K562 (cell line): ENCODE results near the gene TMEM128. TPM values are rescaled to one million over a fixed set of nuclear protein-coding genes. Genes with fewer than 3 reads are reported as not detected.
A peak's percentile ranks its signal among the peaks of the same experiment; 100 is the strongest.

ENCODE experiments used
- ATAC-seq: fragments of 200-7000 bp; cut with Tn5 transposase; 3 replicates; pipeline ENCODE4 v1.9.1; 2020; ENCODE audit warnings: moderate library complexity
- BruUV-seq: library from RNA; stranded (reverse); fragments of 400-500 nt; replicated peaks from 2 replicates; lab custom pipeline; 2021; lab: Mats Ljungman, UMichigan
- CTCF ChIA-PET: fragments of 300-600 bp; formaldehyde crosslinking; extraction: SDS; loops from one replicate; lab custom pipeline; 2021; ENCODE audit warnings: low intra/inter-chr PET ratio; lab: Yijun Ruan, JAX
- POLR2A ChIA-PET: fragments of 300-600, 350-650 bp; sonication (Branson Sonifier 250); formaldehyde crosslinking; extraction: SDS; loops from one replicate; lab custom pipeline; 2021; ENCODE audit warnings: antibody characterized with exemption, inconsistent platforms; lab: Yijun Ruan, JAX
- DNase-seq, 4 experiments: peaks; one replicate each; pipeline versions ENCODE4 v3.0.0 to v3.0.0-alpha.2; 2011 to 2018; ENCODE audit warnings: low spot score in 3 of 4, mixed read lengths in 3 of 4; ENCODE audit errors: extremely low read depth in 1 of 4
- FAIRE-seq: peaks from 2 replicates; lab custom pipeline; 2011; peaks lifted over from hg19 to GRCh38; lab: Jason Lieb, UNC
- H2AFZ ChIP-seq: 2 replicates; pipeline ENCODE4 v1.6.0; 2011; ENCODE audit warnings: low read depth, low read length, control low read depth, inconsistent platforms
- H3K27ac ChIP-seq: fragments of 200-600 bp; 3 replicates; pipeline ENCODE4 v1.8.0; 2011; ENCODE audit warnings: low read depth, mild to moderate bottlenecking, control low read depth, inconsistent platforms, low read length, moderate library complexity, mixed read lengths; ENCODE audit errors: extremely low read depth
- H3K27me3 ChIP-seq, 2 experiments: fragments of 300-600 bp in 1 of 2; 2 replicates in 1 of 2; 3 replicates in 1 of 2; pipeline versions ENCODE4 v1.6.0 to v1.8.0; 2011; ENCODE audit warnings: inconsistent platforms in 2 of 2, low read length in 2 of 2, mild to moderate bottlenecking in 1 of 2, mixed read lengths in 1 of 2, moderate library complexity in 1 of 2; ENCODE audit not compliant: control insufficient read depth in 2 of 2, insufficient read depth in 2 of 2
- H3K36me3 ChIP-seq: fragments of 300-600 bp; 3 replicates; pipeline ENCODE4 v1.8.0; 2011; ENCODE audit warnings: mild to moderate bottlenecking, low read length, inconsistent platforms; ENCODE audit not compliant: control insufficient read depth, insufficient read depth
- H3K4me1 ChIP-seq, 2 experiments: fragments of 200-600 bp in 1 of 2; replicated peaks in 1 of 2; 2 replicates in 1 of 2; 3 replicates in 1 of 2; pipeline versions ENCODE4 v1.5.1 to v1.8.0; 2011; ENCODE audit warnings: inconsistent platforms in 2 of 2, low read length in 2 of 2, mild to moderate bottlenecking in 1 of 2, mixed read lengths in 1 of 2, moderate library complexity in 1 of 2; ENCODE audit not compliant: control insufficient read depth in 2 of 2, insufficient read depth in 2 of 2
- H3K4me2 ChIP-seq: 2 replicates; pipeline ENCODE4 v1.6.1; 2011; ENCODE audit warnings: low read length, control low read depth, inconsistent platforms, mixed read lengths; ENCODE audit not compliant: insufficient read depth
- H3K4me3 ChIP-seq: fragments of 200-600 bp; sonication (generic), shearing (Covaris generic); 2 replicates; pipeline ENCODE4 v1.5.1; 2016; ENCODE audit warnings: control low read depth, inconsistent platforms
- H3K79me2 ChIP-seq: fragments of 200-600 bp; 3 replicates; pipeline ENCODE4 v1.8.0; 2011; ENCODE audit warnings: low read length, inconsistent platforms; ENCODE audit not compliant: control insufficient read depth, insufficient read depth
- H3K9ac ChIP-seq, 2 experiments: 2 replicates each; pipeline versions ENCODE4 v1.6.0 to v1.6.1; 2011; ENCODE audit warnings: low read depth in 2 of 2, low read length in 2 of 2, control low read depth in 1 of 2, inconsistent platforms in 1 of 2, mild to moderate bottlenecking in 1 of 2, mixed read lengths in 1 of 2; ENCODE audit not compliant: insufficient read depth in 1 of 2
- H3K9me1 ChIP-seq: one replicate; pipeline ENCODE4 v1.6.0; 2011; ENCODE audit warnings: inconsistent platforms, mild to moderate bottlenecking, low read length, moderate library complexity; ENCODE audit not compliant: control insufficient read depth, insufficient read depth
- H3K9me3 ChIP-seq: replicated peaks from 2 replicates; pipeline ENCODE4 v1.5.1; 2011; ENCODE audit warnings: low read depth, low read length, inconsistent platforms; ENCODE audit not compliant: control insufficient read depth, insufficient read depth
- H4K20me1 ChIP-seq: replicated peaks from 2 replicates; pipeline ENCODE4 v1.6.1; 2011; ENCODE audit warnings: low read length, inconsistent platforms, mixed read lengths; ENCODE audit not compliant: control insufficient read depth, insufficient read depth
- FOSL1 ChIP-seq: fragments of 200-800 bp; sonication (Bioruptor generic); conservative IDR thresholded peaks from 2 replicates; pipeline ENCODE4 v1.6.1; 2016; ENCODE audit warnings: missing genetic modification characterization, missing compliant biosample characterization
- JUN ChIP-seq, 2 experiments: sonication (generic) in 1 of 2; formaldehyde crosslinking in 1 of 2; IDR thresholded peaks; 2 replicates each; pipeline versions ENCODE4 v1.6.1 to v1.8.0; 2012 to 2022; ENCODE audit warnings: borderline replicate concordance in 2 of 2, mild to moderate bottlenecking in 2 of 2, improper control_type of control experiment in 1 of 2, low read depth in 1 of 2, low read length in 1 of 2, missing genetic modification reagents in 1 of 2
- JUND ChIP-seq, 2 experiments: IDR thresholded peaks; 2 replicates in 1 of 2; 3 replicates in 1 of 2; pipeline ENCODE4 v1.6.1; 2011; ENCODE audit warnings: borderline replicate concordance in 2 of 2, low read depth in 2 of 2, low read length in 2 of 2, improper control_type of control experiment in 1 of 2, missing biosample characterization in 1 of 2, missing genetic modification characterization in 1 of 2, missing genetic modification reagents in 1 of 2
- RBM14 ChIP-seq: fragments of 200-400 bp; formaldehyde crosslinking; IDR thresholded peaks from 2 replicates; pipeline ENCODE4 v1.6.1; 2018; ENCODE audit warnings: low read depth, mild to moderate bottlenecking, low read length, moderate library complexity, borderline replicate concordance; ENCODE audit not compliant: insufficient read depth
- RCOR1 ChIP-seq, 2 experiments: IDR thresholded peaks; 2 replicates each; pipeline ENCODE4 v1.6.1; 2012; ENCODE audit warnings: low read depth in 2 of 2, low read length in 2 of 2, borderline replicate concordance in 1 of 2, improper control_type of control experiment in 1 of 2
- WGBS: fragments of 100-300 bp; shearing (Covaris generic); methylation state at CpG from one replicate; pipeline ENCODE4 v1.1.6; 2016; ENCODE audit warnings: low coverage, mixed read lengths; ENCODE audit not compliant: insufficient coverage; ENCODE audit errors: missing lambda C conversion rate; 5-methylcytosine and 5-hydroxymethylcytosine counted together
- in situ Hi-C: fragments of 300-500 bp; cut with MboI; formaldehyde crosslinking; loops from 4 replicates; pipeline ENCODE4 v1.15.0; 2018; ENCODE audit warnings: inconsistent platforms, mixed read lengths
- intact Hi-C: fragments of 100-400 bp; cut with micrococcal nuclease; formaldehyde crosslinking; loops from 2 replicates; pipeline ENCODE4 v1.14.2; 2022
- polyA plus RNA-seq, 8 experiments: library from polyadenylated mRNA; depleted of rRNA in 4 of 8; stranded (reverse) in 5 of 8; unstranded in 3 of 8; fragments of >200 nt; fragmentation: Nextera tagmentation in 2 of 8; fragmentation: Illumina TruSeq in 1 of 8; extraction: Ambion mirVana in 2 of 8; extraction: Trizol in 1 of 8; gene quantifications; 2 replicates each; pipeline versions ENCODE4 v1.2.1 to v1.2.3, GENCODE V29; 2011 to 2014; ENCODE audit warnings: inconsistent platforms in 1 of 8, missing spikeins in 1 of 8
- total RNA-seq, 7 experiments: library from RNA; depleted of rRNA in 6 of 7; stranded (reverse); fragments of >200 nt in 6 of 7; fragmentation: Illumina TruSeq in 2 of 7; extraction: Trizol in 2 of 7; gene quantifications; 2 replicates each; pipeline versions ENCODE4 v1.2.1 to v1.2.3, GENCODE V29; 2011 to 2021; ENCODE audit warnings: low replicate concordance in 1 of 7

TMEM128 gene
- total and polyA plus RNA-seq, 9 of the 15 experiments (the other 6 are each of a cell fraction or from before 2014, with no cell fraction given): 9.1 to 40.0 (median 14.3) TPM

- 0% methylated on average over 3 of the region's 4 CpGs for WGBS
- Histone ChIP-seq H3K4me3 (no peak overlapping the region), H3K4me1 (no peaks in the 10 kb centered on the region; a peak in 1 of 5 replicates), H3K9me1 (no peaks in the 10 kb centered on the region), H3K27ac (no peak overlapping the region), H3K79me2 (no peaks in the 10 kb centered on the region), H3K27me3 (peaks cover 14 to 35% of the 10 kb centered on the region in 2 experiments), H3K36me3 (no peaks in the 10 kb centered on the region), H2AFZ (no peak overlapping the region), H4K20me1 (no peaks in the 10 kb centered on the region), H3K4me2 (no peak overlapping the region), H3K9me3 (no peaks in the 10 kb centered on the region), H3K9ac (no peak overlapping the region)
- in situ Hi-C loops (no loop called here), intact Hi-C loops (no loop called here)
- FAIRE-seq (peak; percentile 49), DNase-seq (peak in 1 of 4 experiments; percentile 21), ATAC-seq (no peak)
- POLR2A ChIA-PET: no interaction called here
- CTCF ChIA-PET: no interaction called here
- BruUV-seq: no TSS peak
- TF ChIP-seq JUN (IDR thresholded peaks at IDR 0.05; ENCODE audit: borderline replicate concordance, low read depth, low read length) (peak; percentile 65; the same call in 1 of the 2 replicates), JUN (CRISPR knock-in tag; IDR thresholded peaks at IDR 0.05; ENCODE audit: borderline replicate concordance) (no peak), RBM14 (no peak), FOSL1 (tag) (peak; percentile 69), JUND (IDR thresholded peaks at IDR 0.05; ENCODE audit: borderline replicate concordance, low read depth, low read length) (peak; percentile 92), JUND (tag; IDR thresholded peaks at IDR 0.05; ENCODE audit: borderline replicate concordance, low read depth, low read length) (peak; percentile 86; the same call in 2 of the 3 replicates), RCOR1 (IDR thresholded peaks at IDR 0.05; ENCODE audit: borderline replicate concordance in 1 of 2, low read depth in 2 of 2, low read length in 2 of 2) (peak in 1 of 2 experiments; percentile 19; a peak in 1 of 4 replicates)
Observed at GRCh38 chr4:4200624-4201023, 47.4 kb downstream of the TMEM128 start.
